AG04450 (cell line): ENCODE measurements around the gene TBX21. TPM values are rescaled to one million over a fixed set of nuclear protein-coding genes. Genes with fewer than 3 reads are reported as not detected.
A peak's percentile ranks its signal among the peaks of the same experiment; 100 is the strongest.

Experiments used
- CTCF ChIA-PET: fragments of 300-600, 350-600 bp; formaldehyde crosslinking; extraction: SDS; loops from one replicate; lab custom pipeline; 2022; ENCODE audit warnings: antibody characterized with exemption, inconsistent platforms; lab: Charles Lee
- POLR2A ChIA-PET: fragments of 350-600 bp; formaldehyde crosslinking; extraction: SDS; loops from one replicate; lab custom pipeline; 2021; ENCODE audit warnings: antibody characterized with exemption, inconsistent platforms; lab: Yijun Ruan, JAX
- DNase-seq: peaks from one replicate; pipeline ENCODE4 v3.0.0-alpha.2; 2011; ENCODE audit warnings: low read depth, low spot score
- H3K27ac ChIP-seq: one replicate; pipeline ENCODE4 v1.5.1; 2012; ENCODE audit warnings: low read depth, low read length, control low read depth
- H3K27me3 ChIP-seq: one replicate; pipeline ENCODE4 v1.6.0; 2012; ENCODE audit warnings: low read length; ENCODE audit not compliant: control insufficient read depth, insufficient read depth
- H3K4me3 ChIP-seq: 2 replicates; pipeline ENCODE4 v1.5.1; 2011; ENCODE audit warnings: mild to moderate bottlenecking, low read depth, low read length, control low read depth
- H3K9me3 ChIP-seq: 2 replicates; pipeline ENCODE4 v1.5.1; 2012; ENCODE audit warnings: low read length; ENCODE audit not compliant: control insufficient read depth, insufficient read depth
- CTCF ChIP-seq: IDR thresholded peaks from 2 replicates; pipeline ENCODE4 v1.5.1; 2011; ENCODE audit warnings: low read depth, low read length, control low read depth, inconsistent platforms
- polyA plus RNA-seq: library from polyadenylated mRNA; depleted of rRNA; stranded (reverse); fragments of >200 nt; gene quantifications from 2 replicates; pipeline ENCODE4 v1.2.3, GENCODE V29; 2011

TBX21 gene
- polyA plus RNA-seq, 1 experiment: not detected

DNA sequence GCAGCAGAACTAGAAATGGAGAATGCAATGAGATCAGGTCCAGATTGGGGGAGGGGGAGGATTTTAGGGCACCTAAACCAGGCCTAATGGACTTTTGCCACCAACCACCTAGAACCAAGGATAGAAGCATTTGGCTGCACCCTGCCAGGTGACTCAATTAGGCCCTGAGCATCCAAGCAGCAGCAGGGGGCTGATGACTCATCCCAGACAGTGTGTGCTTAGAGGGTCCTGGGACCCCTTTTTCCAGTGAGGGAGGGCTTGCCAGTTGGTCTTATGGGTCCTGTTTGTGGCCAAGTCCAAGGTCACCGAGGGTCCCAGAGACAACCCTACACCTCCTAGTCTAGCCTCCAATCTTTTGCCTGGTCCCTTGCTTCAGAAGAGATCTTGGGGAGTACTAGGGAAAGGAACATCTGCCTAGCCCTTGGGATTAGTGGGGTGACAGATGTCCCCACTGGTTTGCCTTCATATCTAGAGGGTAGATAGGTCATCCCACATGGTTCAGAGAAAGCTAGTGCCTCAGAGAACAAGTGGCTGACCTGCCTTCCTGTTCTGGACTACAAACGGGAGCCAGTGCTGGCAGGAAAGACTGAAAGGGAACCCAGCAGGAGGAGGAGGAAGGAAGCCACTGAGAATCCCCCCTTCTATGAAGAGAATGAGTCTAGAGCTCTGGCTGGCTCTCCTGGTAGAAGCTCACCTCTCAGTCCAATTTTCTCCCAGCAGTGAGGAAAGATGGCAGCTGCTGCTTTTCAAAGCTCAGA lies 40.7 kb upstream of the TBX21 start:
- H3K4me3 ChIP-seq: no peak overlapping the region
- no peaks in the 10 kb centered on the region for H3K27me3 ChIP-seq
- no peak for TF ChIP-seq CTCF
- no peaks in the 10 kb centered on the region for H3K9me3 ChIP-seq
- no peak overlapping the region for H3K27ac ChIP-seq
- no peak for DNase-seq
- CTCF ChIA-PET: no interaction called here
- POLR2A ChIA-PET: interaction anchor here (0.6 kb wide), 1 partner anchor 58 kb away, joined by 4 read pairs; no protein-coding TSS in a partner anchor

GRCh38 chr17:47692895-47693730 lies 39.9 kb upstream of the TBX21 start:
- ChIA-PET POLR2A (interaction anchor here (0.6 kb wide), 1 partner anchor 57 kb away, joined by 4 read pairs; no protein-coding TSS in a partner anchor), CTCF (no interaction called here)
- DNase-seq: no peak
- no peak for TF ChIP-seq CTCF
- H3K27me3 ChIP-seq: no peaks in the 10 kb centered on the region
- no peaks in the 10 kb centered on the region for H3K9me3 ChIP-seq
- H3K27ac ChIP-seq: no peak overlapping the region
- H3K4me3 ChIP-seq: peak overlapping the region; percentile 65

- H3K27ac ChIP-seq: peak within 1 kb of the TSS; percentile 21
- no peaks in the 10 kb centered on the region for H3K27me3 ChIP-seq
- DNase-seq: no peak
- H3K4me3 ChIP-seq: peak within 1 kb of the TSS; percentile 65
- no peak for TF ChIP-seq CTCF
- ChIA-PET POLR2A (interaction anchor here (0.6 to 1.2 kb wide), 4 partner anchors 10 to 453 kb away, joined by 3 to 5 read pairs (median 3); no protein-coding TSS in a partner anchor), CTCF (no interaction called here)
- no peaks in the 10 kb centered on the region for H3K9me3 ChIP-seq
Measured at GRCh38 chr17:47693731-47694580, 39.1 kb upstream of the TBX21 start, which contains the start of gene TBKBP1. TBKBP1 (plus strand) TSS chr17:47694161; CDS start chr17:47696113, 1,952 bp downstream.

- DNase-seq: no peak
- H3K4me3 ChIP-seq: peak overlapping the region; percentile 65
- no peaks in the 10 kb centered on the region for H3K27me3 ChIP-seq
- ChIA-PET CTCF (interaction anchor here (0.7 kb wide), 1 partner anchor 129 kb away, joined by 4 read pairs; no protein-coding TSS in a partner anchor), POLR2A (interaction anchor here (0.5 to 1.2 kb wide), 4 partner anchors 11 to 816 kb away, joined by 3 to 5 read pairs (median 3); no protein-coding TSS in a partner anchor)
- no peaks in the 10 kb centered on the region for H3K9me3 ChIP-seq
- H3K27ac ChIP-seq: peak overlapping the region; percentile 11
- no peak for TF ChIP-seq CTCF
Measured at GRCh38 chr17:47694581-47695428, 38.2 kb upstream of the TBX21 start.
